Omental fat pad (tissue), 4 donors: ENCODE results near the gene PTK6. TPM values are rescaled to one million over a fixed set of nuclear protein-coding genes. Genes with fewer than 3 reads are reported as not detected.
"Not testable (repeated sequence)": the region's sequence is repeated elsewhere in the genome, so short reads cannot be mapped to it uniquely, and the experiment has no call there.

Experiments
- ATAC-seq: fragments of 150-250 bp; one replicate; pipeline ENCODE4 v1.9.1; 2016; ENCODE audit warnings: mild to moderate bottlenecking, moderate library complexity; ENCODE audit not compliant: low FRiP score
- DNase-seq: peaks from one replicate; pipeline ENCODE4 v3.0.0-alpha.2; 2019; ENCODE audit warnings: low spot score
- total RNA-seq, 4 donors: library from RNA; depleted of rRNA; stranded (reverse); fragments of >200 nt; gene quantifications; one replicate each; pipeline ENCODE4 v1.1.0, GENCODE V29; 2016
- TF ChIP-seq, protein P1 (sequence below), 3 donors: fragments of 450-650 bp; IDR thresholded peaks; one replicate each; pipeline ENCODE4 v1.5.1; 2016 to 2017; ENCODE audit warnings: antibody characterized with exemption in 3 of 3, mild to moderate bottlenecking in 3 of 3, moderate library complexity in 2 of 3

Gene PTK6
- total RNA-seq, 4 donors from 2014 or later = 0.12 to 0.63 (median 0.28) TPM; not detected in 1

DNA sequence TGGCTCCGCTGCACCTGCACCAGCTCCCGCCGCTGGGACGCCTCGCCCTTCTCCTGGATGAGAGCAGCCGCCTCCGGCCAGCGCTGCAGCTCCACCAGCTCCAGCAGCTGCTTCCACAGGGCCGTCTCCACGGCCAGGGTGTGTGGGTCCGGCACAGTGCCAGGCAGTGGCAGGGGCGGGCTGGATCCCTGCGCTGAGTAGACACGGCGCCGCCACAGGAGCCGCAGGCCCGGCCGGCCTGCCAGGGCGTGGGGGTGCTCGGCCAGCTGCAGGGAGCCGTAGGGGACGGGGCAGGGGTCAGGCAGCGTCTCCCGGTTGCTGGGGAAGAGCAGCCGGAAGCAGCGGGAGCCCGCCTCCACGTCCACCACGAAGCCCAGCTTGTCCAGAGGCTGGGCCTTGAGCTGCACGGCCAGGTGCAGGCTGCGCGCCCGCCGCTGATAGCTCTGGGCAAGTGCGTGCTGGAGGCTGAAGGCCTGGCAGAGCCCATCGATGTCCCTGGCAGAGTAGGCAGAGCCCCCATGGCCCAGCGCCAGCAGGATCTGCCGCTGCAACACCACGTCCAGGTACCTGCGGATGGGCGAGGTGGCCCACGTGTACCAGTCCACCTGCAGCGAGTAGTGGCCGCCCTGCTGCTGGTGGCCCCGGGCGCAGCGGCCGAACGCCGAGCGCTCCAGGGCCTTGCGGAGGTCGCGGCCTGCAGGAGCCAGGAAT is 26.2 kb upstream of the PTK6 start:
- DNase-seq = no peak
- ATAC-seq = no peak
- TF ChIP-seq, protein P1, sequence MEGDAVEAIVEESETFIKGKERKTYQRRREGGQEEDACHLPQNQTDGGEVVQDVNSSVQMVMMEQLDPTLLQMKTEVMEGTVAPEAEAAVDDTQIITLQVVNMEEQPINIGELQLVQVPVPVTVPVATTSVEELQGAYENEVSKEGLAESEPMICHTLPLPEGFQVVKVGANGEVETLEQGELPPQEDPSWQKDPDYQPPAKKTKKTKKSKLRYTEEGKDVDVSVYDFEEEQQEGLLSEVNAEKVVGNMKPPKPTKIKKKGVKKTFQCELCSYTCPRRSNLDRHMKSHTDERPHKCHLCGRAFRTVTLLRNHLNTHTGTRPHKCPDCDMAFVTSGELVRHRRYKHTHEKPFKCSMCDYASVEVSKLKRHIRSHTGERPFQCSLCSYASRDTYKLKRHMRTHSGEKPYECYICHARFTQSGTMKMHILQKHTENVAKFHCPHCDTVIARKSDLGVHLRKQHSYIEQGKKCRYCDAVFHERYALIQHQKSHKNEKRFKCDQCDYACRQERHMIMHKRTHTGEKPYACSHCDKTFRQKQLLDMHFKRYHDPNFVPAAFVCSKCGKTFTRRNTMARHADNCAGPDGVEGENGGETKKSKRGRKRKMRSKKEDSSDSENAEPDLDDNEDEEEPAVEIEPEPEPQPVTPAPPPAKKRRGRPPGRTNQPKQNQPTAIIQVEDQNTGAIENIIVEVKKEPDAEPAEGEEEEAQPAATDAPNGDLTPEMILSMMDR (IDR thresholded peaks at IDR 0.05) = no peak

DNA sequence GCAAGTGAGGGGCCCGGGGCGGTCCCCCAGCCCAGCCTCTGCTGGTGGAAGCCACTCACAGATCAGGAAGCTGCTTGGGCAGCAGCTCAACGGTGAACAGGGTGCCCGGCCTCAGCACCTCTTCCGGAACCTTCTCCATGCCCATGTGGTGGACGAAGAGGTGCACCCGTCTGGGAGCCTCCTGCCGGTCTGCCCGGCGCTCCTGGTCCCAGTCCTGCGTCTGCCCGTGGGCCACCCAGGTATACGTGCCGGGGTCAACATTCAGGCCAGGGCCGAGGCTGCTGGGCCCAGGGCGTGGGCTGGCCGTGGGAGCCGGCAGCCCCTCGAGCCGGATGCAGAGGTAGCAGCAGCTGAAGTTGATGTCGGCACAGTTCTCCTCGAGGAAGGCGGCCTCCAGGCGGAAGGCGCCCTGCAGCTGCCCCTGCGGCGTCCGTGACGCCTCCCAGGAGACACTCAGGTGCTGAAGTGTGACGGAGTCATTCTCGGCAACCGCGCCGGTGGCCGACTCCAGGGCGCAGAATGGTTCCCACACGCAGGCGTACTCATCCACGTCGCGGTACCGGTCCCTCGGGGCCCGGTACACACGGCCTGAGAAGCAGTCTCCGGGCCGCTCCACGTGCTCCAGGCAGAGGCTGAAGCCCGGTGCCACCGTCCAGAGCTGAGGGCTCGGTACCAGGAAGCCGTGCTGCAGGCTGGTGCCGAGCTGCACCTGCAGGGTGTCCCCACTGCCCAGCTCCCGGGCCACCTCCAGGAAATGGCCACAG is 25.5 kb upstream of the PTK6 start:
- no peak for DNase-seq
- TF ChIP-seq, protein P1 (IDR thresholded peaks at IDR 0.05) = no peak
- ATAC-seq = no peak

DNA sequence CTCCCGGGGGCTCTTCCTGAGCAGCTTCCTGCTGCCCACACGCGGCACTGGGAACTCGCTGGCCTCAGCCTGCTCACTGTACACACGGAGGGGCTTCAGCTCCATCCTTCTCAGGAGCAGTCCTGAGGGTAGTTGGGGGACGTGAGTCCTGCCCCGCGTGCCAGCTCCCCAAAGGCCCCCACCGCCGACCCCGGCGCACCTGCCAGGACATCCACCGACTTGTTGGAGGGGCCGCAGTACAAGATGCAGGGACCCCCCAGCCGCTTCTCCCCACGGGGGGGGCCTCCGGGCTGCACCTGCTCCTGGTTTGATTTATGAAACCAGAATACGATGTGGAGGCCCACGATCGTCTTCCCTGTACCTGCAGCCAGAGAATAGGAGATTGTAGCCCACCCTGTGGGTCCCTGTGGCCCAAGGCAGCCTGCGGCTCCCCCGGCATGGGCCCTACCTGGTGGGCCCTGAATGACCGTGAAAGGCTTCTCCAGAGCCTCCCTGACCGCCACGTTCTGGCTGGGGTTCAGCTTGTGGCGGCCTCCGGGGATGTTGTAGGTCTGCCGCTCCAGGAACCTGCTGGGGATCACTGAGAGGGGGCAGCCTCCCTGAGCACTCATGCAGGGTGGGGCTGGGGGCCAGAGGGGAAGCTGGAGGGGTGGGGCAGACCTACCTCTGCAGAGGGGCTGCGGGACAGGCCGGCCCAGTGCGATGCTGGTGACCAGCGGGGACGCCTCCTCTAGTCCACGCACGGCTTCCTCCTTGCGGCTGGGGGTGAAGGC is 24.6 kb upstream of the PTK6 start:
- TF ChIP-seq, protein P1 (IDR thresholded peaks at IDR 0.05) = no peak
- no peak for DNase-seq
- no peak for ATAC-seq

DNA sequence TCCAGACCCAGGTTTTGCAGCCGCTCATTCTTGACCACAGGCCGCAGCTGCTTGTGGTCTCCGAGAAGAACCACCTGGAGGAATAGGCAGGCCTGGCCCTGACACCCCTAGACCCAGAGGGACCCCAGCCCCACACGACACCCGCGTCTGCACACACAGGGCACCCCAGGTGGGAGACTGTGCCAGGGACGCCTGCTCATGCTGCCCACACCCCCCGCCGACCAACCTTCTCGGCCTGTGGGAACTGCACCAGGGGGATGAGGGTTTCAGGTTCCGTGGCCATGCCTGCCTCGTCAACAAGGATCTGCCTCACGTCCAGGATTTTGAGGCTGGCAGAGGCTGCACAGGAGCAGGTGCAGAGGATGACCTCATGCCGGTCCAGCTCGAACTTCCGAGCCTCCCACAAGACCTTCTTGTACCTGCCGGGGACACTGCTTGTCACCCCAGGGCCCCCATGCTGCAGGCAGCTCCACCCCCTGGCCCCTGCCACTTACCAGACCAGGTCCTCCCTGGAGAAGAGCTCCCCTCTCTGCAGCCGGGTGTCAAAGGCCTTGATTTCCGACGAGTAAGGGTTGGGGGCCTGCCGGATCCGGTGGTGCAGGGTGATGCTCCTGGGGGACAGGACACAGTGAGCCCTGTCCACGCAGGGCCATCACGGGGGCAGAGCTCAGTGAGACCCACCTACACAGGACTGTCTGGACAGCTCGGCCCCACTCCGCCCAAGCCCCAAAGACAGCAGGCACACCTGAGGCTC is 23.9 kb upstream of the PTK6 start:
- TF ChIP-seq, protein P1 (IDR thresholded peaks at IDR 0.05) = no peak
- DNase-seq (no peak), ATAC-seq (no peak)

DNA sequence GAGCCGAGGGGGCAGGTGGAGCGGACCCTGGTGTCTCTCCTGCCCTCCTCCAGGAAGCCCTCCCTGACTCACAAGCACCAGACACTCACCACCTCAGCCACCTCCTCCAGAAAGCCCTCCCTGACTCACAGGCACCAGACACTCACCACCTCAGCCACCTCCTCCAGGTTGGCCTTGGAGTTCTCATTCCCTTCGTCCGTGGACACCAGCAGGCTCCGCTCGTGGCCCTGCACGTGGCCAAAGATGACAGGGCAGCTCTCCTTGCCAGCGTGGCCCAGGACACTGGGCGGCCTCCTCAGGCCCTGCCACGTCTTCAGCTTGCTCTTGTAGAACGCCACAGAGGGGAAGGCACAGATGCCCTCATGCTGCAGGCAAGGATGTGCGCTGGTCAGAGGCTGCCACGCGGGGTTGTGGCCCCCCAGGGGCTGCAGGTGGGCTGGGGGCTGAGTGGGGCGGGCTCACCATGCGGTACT is 23.2 kb upstream of the PTK6 start:
- ATAC-seq = no peak
- TF ChIP-seq, protein P1 (IDR thresholded peaks at IDR 0.05) = no peak
- no peak for DNase-seq

DNA sequence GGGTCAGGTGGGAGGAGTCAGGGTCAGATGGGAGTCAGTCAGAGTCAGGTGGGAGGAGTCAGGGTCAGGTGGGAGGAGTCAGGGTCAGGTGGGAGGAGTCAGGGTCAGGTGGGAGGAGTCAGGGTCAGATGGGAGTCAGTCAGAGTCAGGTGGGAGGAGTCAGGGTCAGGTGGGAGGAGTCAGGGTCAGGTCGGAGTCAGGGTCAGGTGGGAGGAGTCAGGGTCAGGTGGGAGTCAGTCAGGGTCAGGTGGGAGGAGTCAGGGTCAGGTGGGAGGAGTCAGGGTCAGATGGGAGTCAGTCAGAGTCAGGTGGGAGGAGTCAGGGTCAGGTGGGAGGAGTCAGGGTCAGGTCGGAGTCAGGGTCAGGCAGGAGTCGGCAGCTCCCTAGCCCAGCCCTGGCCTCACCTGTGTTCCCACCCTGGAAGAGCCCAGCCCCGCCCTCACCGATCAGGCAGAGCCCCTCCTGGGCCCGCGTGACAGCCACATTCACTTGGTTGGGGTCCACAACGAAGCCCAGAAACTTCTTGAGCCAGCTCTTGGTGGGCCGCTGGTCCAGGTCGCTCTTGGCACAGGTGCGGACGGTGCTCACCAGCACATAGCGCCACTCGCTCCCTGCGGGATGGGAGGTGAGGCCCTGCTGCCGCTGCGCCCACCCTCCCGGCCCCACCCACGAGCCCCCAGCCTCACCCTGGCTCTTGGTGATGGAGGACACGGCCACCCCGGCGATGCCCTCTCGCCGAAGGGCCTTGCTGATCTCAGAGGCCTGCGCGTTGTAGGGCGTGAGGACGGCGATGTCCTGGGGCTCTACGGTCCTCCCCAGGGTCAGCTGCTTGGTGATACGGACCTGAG is 22.5 kb upstream of the PTK6 start:
- ATAC-seq, DNase-seq: not testable (repeated sequence)
